HG03175 (cell line): ENCODE measurements around the gene ZNF672.
"Not testable (repeated sequence)": the region's sequence is repeated elsewhere in the genome, so short reads cannot be mapped to it uniquely, and the experiment has no call there.

Experiments used
- ATAC-seq: cut with Tn5 transposase; IDR thresholded peaks from one replicate; pipeline ENCODE4 v1.9.1; 2021; ENCODE audit warnings: mild to moderate bottlenecking, moderate library complexity; ENCODE audit not compliant: unreplicated experiment

The ZNF672 gene

GRCh38 chr1:248812736-248813425, 25.1 kb upstream of the ZNF672 start:
- ATAC-seq = no peak

GRCh38 chr1:248813546-248813945, 24.5 kb upstream of the ZNF672 start:
- no peak for ATAC-seq

GRCh38 chr1:248814351-248814750, 23.7 kb upstream of the ZNF672 start:
- no peak for ATAC-seq

DNA sequence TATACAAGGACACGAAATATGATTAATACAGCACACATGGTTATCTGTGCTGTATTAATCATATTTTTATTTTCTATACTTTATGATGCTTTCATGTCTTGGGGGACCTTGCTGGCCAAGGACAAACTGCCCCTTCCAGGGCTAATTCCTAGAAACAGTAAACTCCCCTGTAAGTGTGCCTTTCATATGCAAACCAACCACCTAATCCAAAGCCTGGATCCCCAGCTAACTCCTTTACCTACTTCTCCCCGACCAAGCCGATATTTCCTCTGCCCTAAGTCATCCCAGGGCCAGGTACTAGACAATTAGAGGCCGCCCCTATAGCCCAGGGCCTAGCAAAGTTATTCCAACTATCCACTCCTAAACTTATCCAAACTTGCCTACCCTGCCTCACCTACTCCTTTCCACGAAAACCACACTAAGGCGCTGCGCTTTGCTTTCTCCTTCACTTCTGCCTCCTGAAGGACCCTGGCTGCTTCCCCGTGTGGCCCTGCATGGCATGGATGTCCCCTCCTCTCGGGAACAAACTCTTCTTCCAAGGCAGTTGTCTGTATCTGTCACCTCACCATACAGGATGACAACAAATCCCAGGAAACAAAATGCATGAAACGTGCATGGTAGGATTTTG, 22.5 kb upstream of the ZNF672 start:
- no peak for ATAC-seq

DNA sequence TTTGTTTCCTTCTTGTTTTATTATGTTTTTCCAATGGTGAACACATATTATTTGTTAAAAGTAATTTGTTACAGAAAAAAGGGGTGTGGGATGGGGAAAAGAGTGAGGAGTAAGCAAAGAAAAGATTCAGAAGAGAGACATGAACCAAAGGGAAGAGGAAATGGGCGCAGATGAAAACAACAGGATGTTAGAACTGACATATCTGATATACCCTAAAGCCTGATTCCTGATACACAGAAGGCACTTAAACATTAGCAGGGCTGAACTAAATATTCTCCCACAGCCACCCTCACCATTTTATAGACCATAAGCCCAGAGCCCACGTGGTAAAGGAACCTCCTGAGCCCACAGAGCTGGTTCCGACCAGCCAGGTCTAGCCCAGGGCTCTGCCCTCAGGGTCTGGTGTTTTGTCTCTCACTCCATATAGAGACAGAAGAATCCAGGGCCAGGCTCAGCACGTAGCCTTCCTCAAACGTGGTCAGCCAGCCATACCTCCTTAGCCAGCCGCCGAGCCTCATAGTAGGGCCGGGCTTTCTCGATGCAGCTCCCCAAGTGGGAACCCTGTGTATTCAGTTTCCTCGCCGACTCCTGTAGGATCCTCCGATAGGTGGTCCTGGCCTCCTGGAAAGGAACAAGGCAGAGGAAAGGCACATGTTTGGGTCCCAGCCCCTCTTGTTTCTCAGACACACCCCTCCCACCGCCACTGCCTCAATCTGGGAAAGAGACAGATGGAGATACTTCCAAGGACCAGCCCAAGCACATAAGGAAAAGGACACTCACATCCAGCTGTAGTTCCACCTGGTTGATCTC, 21.8 kb upstream of the ZNF672 start:
- ATAC-seq = no peak

- no peak for ATAC-seq
Observed at GRCh38 chr1:248817065-248817464, 21.0 kb upstream of the ZNF672 start.

- no peak for ATAC-seq
Observed at GRCh38 chr1:248818505-248819374, 19.3 kb upstream of the ZNF672 start.

- ATAC-seq = no peak
Observed at GRCh38 chr1:248820041-248820585, 17.9 kb upstream of the ZNF672 start.

GRCh38 chr1:248821101-248821500, 16.9 kb upstream of the ZNF672 start:
- ATAC-seq = no peak

DNA sequence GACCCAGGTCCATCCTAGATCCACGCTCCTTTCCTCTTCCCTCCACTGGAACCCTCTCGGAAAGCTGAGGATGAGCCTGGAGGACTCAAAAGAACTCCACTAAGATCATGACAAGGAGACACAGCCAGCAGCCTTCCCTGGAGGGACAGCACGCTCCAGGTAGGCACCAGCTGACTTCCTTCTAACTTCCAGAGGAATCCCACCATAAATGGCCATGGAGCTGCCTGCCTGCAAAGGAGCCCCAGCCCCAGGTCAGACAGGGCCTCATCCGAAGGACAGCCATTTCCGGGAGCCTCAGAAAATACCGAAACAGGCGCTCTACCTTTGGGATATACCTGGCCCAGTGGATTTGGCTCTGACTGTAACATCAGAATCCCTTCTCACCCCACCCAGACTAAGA, 16.4 kb upstream of the ZNF672 start:
- ATAC-seq = no peak

- peak; percentile 30 for ATAC-seq
Observed at GRCh38 chr1:248822148-248823032, 15.6 kb upstream of the ZNF672 start.

DNA sequence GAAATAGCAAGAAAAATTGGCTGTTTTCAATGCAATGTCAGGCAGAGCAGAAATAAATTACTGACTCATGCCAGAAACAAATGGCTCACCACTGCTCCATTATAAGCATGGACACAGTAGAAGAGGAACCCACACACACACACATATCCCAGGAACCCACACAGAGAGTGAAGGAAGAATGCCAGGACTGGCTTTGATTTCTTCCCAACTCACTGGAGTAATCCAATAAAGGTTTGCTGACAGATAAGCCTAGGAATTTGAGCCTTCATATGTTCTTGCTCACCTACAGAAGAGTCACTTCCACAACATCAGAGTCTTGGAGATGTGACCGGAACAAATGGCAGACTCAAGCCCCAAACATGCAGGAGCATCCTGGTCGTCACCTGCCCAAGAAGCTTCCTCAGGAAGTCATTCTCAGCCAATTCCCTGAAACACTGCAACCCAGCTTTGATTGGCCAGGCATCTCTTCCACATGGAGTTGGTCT, 14.5 kb upstream of the ZNF672 start:
- no peak for ATAC-seq

GRCh38 chr1:248824301-248824700, 13.7 kb upstream of the ZNF672 start:
- ATAC-seq = no peak

DNA sequence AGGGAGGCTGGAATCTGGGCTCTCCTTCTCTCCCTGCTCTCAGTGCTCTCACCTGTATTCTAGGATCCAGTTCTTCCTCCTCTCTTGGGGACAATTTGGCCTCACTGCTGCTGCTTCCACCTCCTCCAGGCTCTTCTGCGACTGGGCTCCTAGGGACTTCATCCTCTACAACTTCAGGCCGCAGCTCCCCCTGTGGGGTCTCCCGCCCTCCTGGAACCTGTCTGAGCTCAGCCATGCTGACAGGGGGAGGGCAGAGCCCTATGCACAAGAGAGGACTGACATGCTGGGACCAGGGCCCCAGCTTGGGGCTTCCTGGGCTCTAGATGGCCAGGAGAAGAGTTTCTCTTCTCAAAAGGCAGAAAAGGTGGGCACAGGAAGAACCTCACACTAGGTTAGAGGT, 13.3 kb upstream of the ZNF672 start:
- no peak for ATAC-seq

GRCh38 chr1:248825136-248825535, 12.9 kb upstream of the ZNF672 start:
- no peak for ATAC-seq

GRCh38 chr1:248825573-248825908, 12.5 kb upstream of the ZNF672 start:
- peak; percentile 4 for ATAC-seq

DNA sequence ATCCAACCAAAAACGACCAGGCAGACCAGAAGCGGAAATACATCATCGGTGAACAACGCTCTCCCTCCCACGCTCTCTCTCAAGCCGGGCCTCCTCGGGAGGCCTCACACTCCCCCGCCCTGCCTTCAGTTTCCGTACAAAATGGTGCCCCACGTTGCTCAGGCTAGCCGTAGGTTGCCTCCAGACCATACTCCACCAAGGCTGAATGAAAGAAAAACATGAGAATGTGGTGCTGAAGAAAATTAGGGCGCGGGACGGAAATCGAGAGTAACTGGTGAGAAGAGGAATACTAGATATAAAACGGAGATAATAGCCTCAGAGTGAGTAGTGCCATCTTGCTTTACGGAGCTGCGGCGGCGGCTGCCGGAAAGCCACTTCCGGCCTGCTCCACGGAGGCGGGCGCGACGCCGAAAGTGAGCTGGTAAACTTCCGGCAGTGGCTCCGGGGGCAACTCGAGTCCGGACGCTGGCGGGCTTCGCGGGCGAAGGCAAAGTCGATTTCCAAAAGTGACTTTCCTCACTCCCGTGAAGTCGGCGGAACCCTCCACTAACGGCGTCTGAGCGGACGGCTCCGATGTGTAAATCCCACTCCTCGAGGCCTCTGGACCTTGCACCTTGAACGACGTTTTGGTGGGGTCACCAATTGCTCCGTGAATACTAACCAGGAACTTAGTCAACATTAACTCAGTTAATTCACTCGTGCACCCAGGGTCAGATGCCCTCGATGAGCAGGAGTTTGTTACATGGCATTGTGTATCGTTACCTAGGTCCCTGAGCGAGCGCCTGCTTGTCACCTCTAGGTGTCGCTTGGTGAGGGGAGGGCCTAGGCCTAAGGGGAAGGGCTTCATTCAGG, 11.9 kb upstream of the ZNF672 start, which contains the start of gene SH3BP5L:
Gene SH3BP5L (minus strand): TSS at position 7 of the 852 bp plus-strand sequence. CDS start 980 bp downstream, outside the sequence.
- peak; percentile 91 for ATAC-seq

GRCh38 chr1:248828845-248829244, 9.2 kb upstream of the ZNF672 start:
- ATAC-seq = no peak

- not testable (repeated sequence) for ATAC-seq
Observed at GRCh38 chr1:248830718-248831017, 7.4 kb upstream of the ZNF672 start.
